ENCODE data around the gene WLS. TPM values are rescaled to one million over a fixed set of nuclear protein-coding genes. Genes with fewer than 3 reads are reported as not detected.

WLS gene
- 101 and 120 TPM in 2 replicates for total RNA-seq

DNA sequence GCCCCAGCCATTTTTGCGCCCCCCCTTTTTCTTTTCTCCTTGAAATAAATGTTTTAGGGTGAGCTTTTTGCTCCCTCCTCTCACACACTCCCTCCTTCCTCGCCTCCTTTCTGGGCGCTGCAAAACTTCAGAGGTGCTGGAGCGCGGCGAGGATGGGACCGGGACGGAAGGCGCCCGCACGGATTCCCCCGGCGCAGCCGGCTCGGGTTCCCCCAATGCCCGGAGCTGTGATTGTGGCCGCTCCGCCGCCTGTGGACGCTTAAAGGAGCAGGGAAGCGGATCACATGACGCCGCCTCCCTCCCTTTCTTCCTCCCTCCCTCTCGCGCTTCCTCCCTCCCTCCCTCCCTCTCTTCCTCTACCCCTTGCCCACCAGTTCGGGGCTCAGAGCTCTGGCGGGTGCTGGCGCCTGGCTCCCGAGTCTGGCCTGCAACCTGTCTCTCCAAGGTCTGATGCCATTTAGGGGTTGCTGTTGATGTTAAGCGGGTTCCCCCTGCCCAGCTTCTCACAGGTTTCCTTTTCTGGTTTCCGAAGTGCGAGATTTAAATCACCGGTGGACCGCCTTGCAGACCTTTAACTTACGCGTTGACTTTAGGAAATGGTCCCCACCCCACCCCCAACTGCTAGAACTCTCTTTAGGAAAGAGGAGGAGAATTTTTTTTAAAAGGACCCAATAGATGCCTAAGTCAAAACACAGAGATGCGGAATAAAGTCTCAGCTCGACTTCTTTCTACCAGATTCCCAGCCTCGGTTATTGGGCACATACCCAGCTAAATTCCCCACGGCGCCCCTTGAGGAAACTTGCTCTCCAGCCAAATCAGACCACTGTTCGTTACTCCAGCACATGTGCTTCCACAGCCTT, at the start of gene WLS:
WLS (minus strand) TSS at position 235 of the 860 bp plus-strand sequence; CDS start at position 11, 224 bp downstream.

Small RNAs within 50 kb of the gene (small RNA-seq; reads per million reads assigned to genes)
- not detected for gene COX6B1P7
- gene MIR1262, result 0.80 reads per million, percentile 50 among the genes with 10 or more reads in this experiment

Other genes starting within 250 kb of the WLS start
- gene DIRAS3, start 181.9 kb downstream of the WLS start, total RNA-seq, result 0.57 and 0.98 TPM in 2 replicates
- gene RPE65, start 217.4 kb upstream of the WLS start, total RNA-seq, result not detected in 2 replicates